Caco-2 (cell line): Measurements from ENCODE around the gene UBR4. TPM values are rescaled to one million over a fixed set of nuclear protein-coding genes. Genes with fewer than 3 reads are reported as not detected.

Experiments used
- BruUV-seq: library from RNA; stranded (reverse); fragments of 400-500 nt; replicated peaks from 2 replicates; lab custom pipeline; 2021; lab: Mats Ljungman, UMichigan
- CTCF ChIA-PET: fragments of 300-600 bp; sonication (Branson Sonifier 250); formaldehyde crosslinking; loops from one replicate; lab custom pipeline; 2022; ENCODE audit warnings: antibody characterized with exemption; lab: Charles Lee
- POLR2A ChIA-PET: fragments of 300-600 bp; sonication (Branson Sonifier 250); formaldehyde crosslinking; loops from one replicate; lab custom pipeline; 2022; ENCODE audit warnings: antibody characterized with exemption; lab: Charles Lee
- DNase-seq, 2 experiments: peaks; one replicate each; pipeline versions ENCODE4 v3.0.0 to v3.0.0-alpha.2; 2020 to 2022
- H3K27me3 ChIP-seq: replicated peaks from 2 replicates; pipeline ENCODE4 v1.6.0; 2011; ENCODE audit warnings: low read length; ENCODE audit not compliant: control insufficient read depth, insufficient read depth
- H3K36me3 ChIP-seq: 2 replicates; pipeline ENCODE4 v1.5.1; 2011; ENCODE audit warnings: low read length; ENCODE audit not compliant: control insufficient read depth, insufficient read depth
- H3K4me1 ChIP-seq: fragments of 250-450 bp; sonication (Bioruptor Pico); 2 replicates; pipeline ENCODE4 v1.5.1; 2020; ENCODE audit warnings: mild to moderate bottlenecking
- H3K4me3 ChIP-seq: 2 replicates; pipeline ENCODE4 v1.5.1; 2011; ENCODE audit warnings: low read depth, mild to moderate bottlenecking, control low read depth, low read length
- H3K9me3 ChIP-seq: fragments of 250-450 bp; sonication (Bioruptor Pico); 2 replicates; pipeline ENCODE4 v1.5.1; 2020; ENCODE audit warnings: mild to moderate bottlenecking, moderate library complexity
- H3K27ac Mint-ChIP-seq: one replicate; pipeline ENCODE4 v1.8.0; 2022; ENCODE audit warnings: mixed read lengths; ENCODE audit not compliant: unreplicated experiment
- H3K27me3 Mint-ChIP-seq: one replicate; pipeline ENCODE4 v1.8.0; 2022; ENCODE audit warnings: mixed read lengths; ENCODE audit not compliant: insufficient read depth, unreplicated experiment
- H3K36me3 Mint-ChIP-seq: one replicate; pipeline ENCODE4 v1.8.0; 2022; ENCODE audit warnings: mild to moderate bottlenecking, mixed read lengths; ENCODE audit not compliant: insufficient read depth, unreplicated experiment
- H3K4me1 Mint-ChIP-seq: one replicate; pipeline ENCODE4 v1.8.0; 2022; ENCODE audit warnings: low read depth, mixed read lengths; ENCODE audit not compliant: unreplicated experiment
- H3K4me3 Mint-ChIP-seq: one replicate; pipeline ENCODE4 v1.8.0; 2022; ENCODE audit warnings: mild to moderate bottlenecking, moderate library complexity, mixed read lengths; ENCODE audit not compliant: unreplicated experiment
- H3K9me3 Mint-ChIP-seq: one replicate; pipeline ENCODE4 v1.8.0; 2022; ENCODE audit warnings: mixed read lengths; ENCODE audit not compliant: unreplicated experiment
- intact Hi-C: fragments of 100-400 bp; cut with micrococcal nuclease; formaldehyde crosslinking; loops from one replicate; pipeline ENCODE4 v1.10.0; 2022; ENCODE audit not compliant: unreplicated experiment
- total RNA-seq: library from RNA; stranded (reverse); gene quantifications from 2 replicates; pipeline ENCODE4 v1.2.3, GENCODE V29; 2022
- TF ChIP-seq, protein P1 (sequence below), 2 experiments: fragments of 200-600 bp in 1 of 2; IDR thresholded peaks; 1 replicate in 1 of 2; 2 replicates in 1 of 2; pipeline versions ENCODE4 v1.5.1 to v1.8.0; 2011 to 2022; ENCODE audit warnings: antibody characterized with exemption in 1 of 2, control low read depth in 1 of 2, inconsistent platforms in 1 of 2, low read depth in 1 of 2, low read length in 1 of 2, mild to moderate bottlenecking in 1 of 2, moderate library complexity in 1 of 2; ENCODE audit not compliant: insufficient read depth in 1 of 2, severe bottlenecking in 1 of 2, unreplicated experiment in 1 of 2

The UBR4 gene
- total RNA-seq, 1 experiment from 2014 or later, result 317 TPM

DNA sequence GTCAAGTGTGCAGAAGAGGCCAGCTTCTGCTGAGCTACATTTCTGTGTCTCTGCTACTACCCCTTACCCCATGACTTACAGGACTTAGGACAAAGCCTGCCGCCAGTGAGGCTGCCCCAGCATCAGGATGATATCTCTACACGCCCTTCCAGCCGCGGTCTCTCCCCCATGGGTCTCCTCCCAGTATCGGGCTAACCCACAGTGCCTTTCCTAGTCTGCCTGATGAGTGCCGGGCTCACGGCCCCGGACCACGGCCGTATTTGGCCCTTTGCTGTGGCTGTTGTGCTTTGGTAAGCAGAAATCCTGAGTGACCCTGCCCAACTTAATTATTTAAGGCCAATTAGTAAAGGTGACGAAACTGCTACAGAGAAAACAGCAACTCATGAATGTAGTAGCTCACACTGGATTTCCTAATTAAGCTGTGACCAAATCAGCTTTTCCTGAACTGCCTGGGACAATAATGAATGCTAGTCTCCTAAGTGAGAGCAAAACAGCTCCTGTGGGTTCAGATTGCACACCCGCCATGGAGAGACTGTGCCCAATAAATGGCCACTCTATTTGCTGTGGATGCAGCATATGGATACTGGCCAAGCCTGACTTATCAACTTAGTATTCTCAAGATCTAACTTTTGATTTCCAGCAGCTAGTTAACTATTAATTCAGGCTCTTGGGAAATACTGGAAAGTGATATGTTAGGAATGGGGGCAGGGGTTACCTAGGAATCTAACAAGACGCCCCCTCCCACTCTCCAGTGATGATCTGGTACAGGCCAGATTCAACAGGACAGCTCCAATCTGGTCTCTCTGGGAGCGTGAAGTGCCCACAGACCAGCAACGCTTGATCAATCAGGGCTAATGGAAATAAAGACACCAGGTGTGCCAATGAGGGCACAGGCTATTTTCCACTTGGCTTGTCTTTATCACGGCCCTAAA is 130.3 kb downstream of the UBR4 start:
- no peaks in the 10 kb centered on the region for H3K27me3 ChIP-seq
- POLR2A ChIA-PET, result no interaction called here
- H3K4me3 Mint-ChIP-seq, result no peak overlapping the region
- peaks cover 100% of the 10 kb centered on the region for H3K36me3 Mint-ChIP-seq
- peaks cover 17% of the 10 kb centered on the region for H3K4me1 Mint-ChIP-seq
- DNase-seq, result peak in 1 of 2 experiments; percentile 40
- peak overlapping the region; percentile 14 for H3K27ac Mint-ChIP-seq
- BruUV-seq, result no TSS peak
- peaks cover 36% of the 10 kb centered on the region for H3K4me1 ChIP-seq
- CTCF ChIA-PET, result interaction anchor here (0.9 to 1.0 kb wide), 2 partner anchors 167 to 173 kb away, joined by 3 to 4 read pairs; no protein-coding TSS in a partner anchor
- H3K9me3 Mint-ChIP-seq, result no peaks in the 10 kb centered on the region
- H3K9me3 ChIP-seq, result no peaks in the 10 kb centered on the region
- no peaks in the 10 kb centered on the region for H3K27me3 Mint-ChIP-seq
- intact Hi-C loops, result no loop called here
- no peak overlapping the region for H3K4me3 ChIP-seq
- TF ChIP-seq, protein P1, sequence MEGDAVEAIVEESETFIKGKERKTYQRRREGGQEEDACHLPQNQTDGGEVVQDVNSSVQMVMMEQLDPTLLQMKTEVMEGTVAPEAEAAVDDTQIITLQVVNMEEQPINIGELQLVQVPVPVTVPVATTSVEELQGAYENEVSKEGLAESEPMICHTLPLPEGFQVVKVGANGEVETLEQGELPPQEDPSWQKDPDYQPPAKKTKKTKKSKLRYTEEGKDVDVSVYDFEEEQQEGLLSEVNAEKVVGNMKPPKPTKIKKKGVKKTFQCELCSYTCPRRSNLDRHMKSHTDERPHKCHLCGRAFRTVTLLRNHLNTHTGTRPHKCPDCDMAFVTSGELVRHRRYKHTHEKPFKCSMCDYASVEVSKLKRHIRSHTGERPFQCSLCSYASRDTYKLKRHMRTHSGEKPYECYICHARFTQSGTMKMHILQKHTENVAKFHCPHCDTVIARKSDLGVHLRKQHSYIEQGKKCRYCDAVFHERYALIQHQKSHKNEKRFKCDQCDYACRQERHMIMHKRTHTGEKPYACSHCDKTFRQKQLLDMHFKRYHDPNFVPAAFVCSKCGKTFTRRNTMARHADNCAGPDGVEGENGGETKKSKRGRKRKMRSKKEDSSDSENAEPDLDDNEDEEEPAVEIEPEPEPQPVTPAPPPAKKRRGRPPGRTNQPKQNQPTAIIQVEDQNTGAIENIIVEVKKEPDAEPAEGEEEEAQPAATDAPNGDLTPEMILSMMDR (IDR thresholded peaks at IDR 0.05; ENCODE audit: insufficient read depth in 1 of 2, low read depth in 1 of 2, low read length in 1 of 2, severe bottlenecking in 1 of 2, unreplicated experiment in 1 of 2), result no peak
- H3K36me3 ChIP-seq, result peaks cover 3% of the 10 kb centered on the region

GRCh38 chr1:19078536-19078935 is 131.5 kb downstream of the UBR4 start:
- H3K9me3 Mint-ChIP-seq, result no peaks in the 10 kb centered on the region
- Histone ChIP-seq H3K4me3 (no peak overlapping the region), H3K36me3 (peaks cover 3% of the 10 kb centered on the region), H3K4me1 (peaks cover 36% of the 10 kb centered on the region), H3K27me3 (no peaks in the 10 kb centered on the region), H3K9me3 (no peaks in the 10 kb centered on the region)
- ChIA-PET CTCF (interaction anchor here (1.2 kb wide), 1 partner anchor 61 kb away, joined by 4 read pairs; no protein-coding TSS in a partner anchor), POLR2A (no interaction called here)
- peaks cover 17% of the 10 kb centered on the region for H3K4me1 Mint-ChIP-seq
- intact Hi-C loops, result no loop called here
- H3K27me3 Mint-ChIP-seq, result no peaks in the 10 kb centered on the region
- no peak overlapping the region for H3K27ac Mint-ChIP-seq
- TF ChIP-seq, protein P1 (IDR thresholded peaks at IDR 0.05; ENCODE audit: insufficient read depth in 1 of 2, low read depth in 1 of 2, low read length in 1 of 2, severe bottlenecking in 1 of 2, unreplicated experiment in 1 of 2), result no peak
- H3K36me3 Mint-ChIP-seq, result peaks cover 97% of the 10 kb centered on the region
- no peak for DNase-seq
- H3K4me3 Mint-ChIP-seq, result no peak overlapping the region
- no TSS peak for BruUV-seq

DNA sequence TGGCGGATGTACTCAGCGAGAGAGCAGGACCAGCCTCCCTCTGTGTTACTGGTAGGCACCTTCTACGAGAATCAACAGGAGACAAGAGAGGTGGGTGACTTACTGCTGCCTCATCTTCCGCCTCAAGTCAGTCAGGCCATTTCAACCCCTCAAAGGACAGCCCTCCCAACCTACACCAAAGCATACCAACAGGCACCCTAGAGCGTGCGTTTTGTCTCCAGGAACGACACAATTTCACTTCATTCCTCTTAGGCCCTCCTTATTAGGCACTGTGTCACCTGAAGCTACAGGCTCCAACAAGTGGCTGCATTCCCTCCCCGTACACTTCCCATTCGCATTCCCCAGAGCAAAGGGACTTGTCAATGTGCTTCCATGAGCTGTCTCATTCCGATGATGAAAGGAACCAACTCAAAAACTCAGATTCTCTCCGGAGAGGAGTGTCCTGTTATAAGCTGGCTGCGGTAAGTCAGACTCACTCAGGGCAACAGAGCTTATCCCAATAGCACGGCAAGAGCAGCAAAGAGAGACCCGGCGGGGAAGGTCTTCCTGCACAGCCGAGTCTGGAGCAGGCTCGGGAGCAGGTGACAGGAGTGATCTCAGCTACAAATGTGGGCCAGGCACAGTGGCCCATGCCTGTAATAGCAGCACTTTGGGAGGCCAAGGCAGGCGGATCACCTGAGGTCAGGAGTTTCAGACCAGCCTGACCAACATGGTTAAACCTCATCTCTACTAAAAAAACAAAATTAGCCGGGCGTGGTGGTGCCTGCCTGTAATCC is 133.0 kb downstream of the UBR4 start:
- peaks cover 3% of the 10 kb centered on the region for H3K36me3 ChIP-seq
- no peak for DNase-seq
- TF ChIP-seq, protein P1 (IDR thresholded peaks at IDR 0.05; ENCODE audit: insufficient read depth in 1 of 2, low read depth in 1 of 2, low read length in 1 of 2, severe bottlenecking in 1 of 2, unreplicated experiment in 1 of 2), result no peak
- no peaks in the 10 kb centered on the region for H3K27me3 ChIP-seq
- Mint-ChIP-seq H3K4me3 (no peak overlapping the region), H3K27ac (no peak overlapping the region), H3K27me3 (no peaks in the 10 kb centered on the region), H3K4me1 (peaks cover 7% of the 10 kb centered on the region), H3K36me3 (peaks cover 95% of the 10 kb centered on the region), H3K9me3 (no peaks in the 10 kb centered on the region)
- ChIA-PET POLR2A (no interaction called here), CTCF (no interaction called here)
- BruUV-seq, result no TSS peak
- no peak overlapping the region for H3K4me3 ChIP-seq
- H3K9me3 ChIP-seq, result no peaks in the 10 kb centered on the region
- peaks cover 27% of the 10 kb centered on the region for H3K4me1 ChIP-seq
- intact Hi-C loops, result no loop called here
